Muscle of leg (tissue), 11 donors: Measurements from ENCODE around the gene ABCC6. TPM values are rescaled to one million over a fixed set of nuclear protein-coding genes. Genes with fewer than 3 reads are reported as not detected.

Source experiments
- DNase-seq: peaks from one replicate; pipeline ENCODE4 v3.0.0; 2013
- H3K27ac ChIP-seq: one replicate; pipeline ENCODE4 v1.5.1; 2013; ENCODE audit warnings: mild to moderate bottlenecking, low read length, control low read depth
- H3K27me3 ChIP-seq: one replicate; pipeline ENCODE4 v1.6.1; 2013; ENCODE audit warnings: low read length; ENCODE audit not compliant: control insufficient read depth, insufficient read depth
- H3K36me3 ChIP-seq: one replicate; pipeline ENCODE4 v1.6.1; 2013; ENCODE audit warnings: low read length; ENCODE audit not compliant: control insufficient read depth, insufficient read depth
- H3K4me1 ChIP-seq: one replicate; pipeline ENCODE4 v1.6.1; 2013; ENCODE audit warnings: low read length; ENCODE audit not compliant: control insufficient read depth, insufficient read depth
- H3K4me3 ChIP-seq: one replicate; pipeline ENCODE4 v1.5.1; 2013; ENCODE audit warnings: low read length, control low read depth
- H3K9me3 ChIP-seq: replicated peaks from 2 replicates; pipeline ENCODE4 v1.6.1; 2013; ENCODE audit warnings: low read depth, low read length; ENCODE audit not compliant: control insufficient read depth
- WGBS: methylation state at CpG from one replicate; pipeline ENCODE4 v1.1.5; 2013; ENCODE audit warnings: missing lambda C conversion rate; ENCODE audit not compliant: insufficient coverage; 5-methylcytosine and 5-hydroxymethylcytosine counted together
- polyA plus RNA-seq, 8 donors: library from polyadenylated mRNA; unstranded; fragments of 120-200 nt; gene quantifications; one replicate each; pipeline versions ENCODE4 v1.2.1 to v1.2.3, GENCODE V29; 2013; ENCODE audit warnings: inconsistent platforms in 1 of 8, low replicate concordance in 1 of 8; ENCODE audit not compliant: insufficient read length in 8 of 8, insufficient read depth in 1 of 8
- total RNA-seq: library from RNA; stranded (reverse); fragments of 120-200 nt; gene quantifications from one replicate; pipeline ENCODE4 v1.2.4, GENCODE V29; 2013

Gene ABCC6
- total and polyA plus RNA-seq, 9 donors, result 0.91 to 4.9 (median 1.5) TPM

DNA sequence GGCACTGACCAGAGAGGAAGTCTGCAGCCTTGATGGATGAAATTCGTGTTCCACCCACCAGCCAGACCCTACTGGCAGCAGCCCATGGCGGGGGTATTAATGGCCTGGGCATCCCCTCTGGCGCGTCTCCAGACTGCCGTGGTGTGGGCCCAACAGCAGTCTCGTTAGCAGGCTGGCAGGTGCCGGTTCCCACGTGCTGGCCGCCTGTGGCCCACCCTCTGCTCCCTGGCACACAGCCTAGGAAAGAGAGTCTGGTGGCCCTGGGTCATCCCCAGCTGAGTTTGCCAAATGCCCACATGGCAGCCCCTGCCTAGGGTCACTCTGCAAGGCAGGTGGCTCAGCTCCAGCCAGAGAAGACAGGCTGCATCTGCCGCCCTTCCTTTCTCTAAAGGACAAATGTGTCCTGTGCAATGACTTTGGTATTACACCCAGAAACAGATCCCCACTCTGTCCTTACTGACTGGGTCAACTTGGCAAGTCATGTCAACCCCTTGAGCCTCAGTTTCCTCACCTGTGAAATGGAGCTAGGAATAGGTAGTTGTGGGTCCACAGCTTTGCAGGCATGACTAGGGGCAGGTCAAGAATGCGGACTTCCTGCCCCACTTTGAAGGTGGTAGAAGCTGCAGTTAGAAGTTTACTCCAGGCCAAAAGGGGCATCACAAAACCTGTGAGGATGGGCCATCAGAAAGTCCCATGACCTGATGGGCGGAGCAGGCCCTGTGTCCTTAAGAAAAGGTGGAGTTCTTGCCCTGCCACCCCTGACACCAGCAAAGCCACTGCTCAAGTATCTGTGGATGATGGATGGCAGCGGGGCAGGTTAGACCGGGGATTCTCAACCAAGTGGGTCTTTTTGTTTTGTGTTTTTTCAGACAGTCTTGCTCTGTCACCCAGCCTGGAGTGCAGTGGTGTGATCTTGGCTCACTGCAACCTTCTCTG, 76.6 kb downstream of the ABCC6 start:
- WGBS, result 91% methylated on average over 11 of the region's 14 CpGs
- H3K9me3 ChIP-seq, result no peaks in the 10 kb centered on the region
- peak; percentile 80 for DNase-seq
- H3K36me3 ChIP-seq, result peaks cover 2% of the 10 kb centered on the region
- H3K4me1 ChIP-seq, result peaks cover 34% of the 10 kb centered on the region
- no peak overlapping the region for H3K4me3 ChIP-seq
- peaks cover 8% of the 10 kb centered on the region for H3K27me3 ChIP-seq
- H3K27ac ChIP-seq, result no peak overlapping the region

GRCh38 chr16:16145286-16145685, 78.0 kb downstream of the ABCC6 start:
- peaks cover 28% of the 10 kb centered on the region for H3K4me1 ChIP-seq
- H3K9me3 ChIP-seq, result no peaks in the 10 kb centered on the region
- H3K27me3 ChIP-seq, result peaks cover 8% of the 10 kb centered on the region
- no peak overlapping the region for H3K4me3 ChIP-seq
- no peak overlapping the region for H3K27ac ChIP-seq
- WGBS, result 71% methylated on average over 4 of the region's 5 CpGs
- peaks cover 13% of the 10 kb centered on the region for H3K36me3 ChIP-seq
- DNase-seq, result no peak

DNA sequence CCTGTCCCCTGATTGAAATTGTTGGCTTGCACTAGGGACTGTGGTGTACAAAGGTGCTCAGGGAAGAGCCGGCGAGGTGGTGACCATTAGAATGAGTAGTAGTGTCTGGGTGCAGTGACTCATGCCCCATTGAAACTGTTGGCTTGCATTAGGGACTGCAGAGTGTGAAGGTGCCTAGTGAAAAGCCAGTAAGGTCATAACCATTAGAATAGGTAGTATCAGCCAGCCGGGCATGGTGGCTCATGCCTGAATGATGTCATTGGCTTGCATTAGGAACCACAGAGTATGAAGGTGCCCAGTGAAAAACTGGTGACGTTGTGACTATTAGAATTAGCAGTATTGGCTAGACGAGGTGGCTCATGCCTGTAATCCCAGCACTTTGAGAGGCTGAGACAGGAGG, 78.9 kb downstream of the ABCC6 start:
- Histone ChIP-seq H3K27ac (no peak overlapping the region), H3K4me3 (no peak overlapping the region), H3K27me3 (peaks cover 8% of the 10 kb centered on the region), H3K36me3 (peaks cover 16% of the 10 kb centered on the region), H3K4me1 (peaks cover 21% of the 10 kb centered on the region), H3K9me3 (no peaks in the 10 kb centered on the region)
- DNase-seq, result no peak
- WGBS, result 81% methylated on average over 4 of the region's 5 CpGs

- peaks cover 16% of the 10 kb centered on the region for H3K36me3 ChIP-seq
- H3K9me3 ChIP-seq, result no peaks in the 10 kb centered on the region
- H3K27ac ChIP-seq, result no peak overlapping the region
- no CpG with 5 or more reads among the region's 8 CpGs for WGBS
- no peak overlapping the region for H3K4me3 ChIP-seq
- H3K4me1 ChIP-seq, result peaks cover 21% of the 10 kb centered on the region
- peaks cover 8% of the 10 kb centered on the region for H3K27me3 ChIP-seq
- DNase-seq, result no peak
Measured at GRCh38 chr16:16143931-16144330, 79.4 kb downstream of the ABCC6 start.

DNA sequence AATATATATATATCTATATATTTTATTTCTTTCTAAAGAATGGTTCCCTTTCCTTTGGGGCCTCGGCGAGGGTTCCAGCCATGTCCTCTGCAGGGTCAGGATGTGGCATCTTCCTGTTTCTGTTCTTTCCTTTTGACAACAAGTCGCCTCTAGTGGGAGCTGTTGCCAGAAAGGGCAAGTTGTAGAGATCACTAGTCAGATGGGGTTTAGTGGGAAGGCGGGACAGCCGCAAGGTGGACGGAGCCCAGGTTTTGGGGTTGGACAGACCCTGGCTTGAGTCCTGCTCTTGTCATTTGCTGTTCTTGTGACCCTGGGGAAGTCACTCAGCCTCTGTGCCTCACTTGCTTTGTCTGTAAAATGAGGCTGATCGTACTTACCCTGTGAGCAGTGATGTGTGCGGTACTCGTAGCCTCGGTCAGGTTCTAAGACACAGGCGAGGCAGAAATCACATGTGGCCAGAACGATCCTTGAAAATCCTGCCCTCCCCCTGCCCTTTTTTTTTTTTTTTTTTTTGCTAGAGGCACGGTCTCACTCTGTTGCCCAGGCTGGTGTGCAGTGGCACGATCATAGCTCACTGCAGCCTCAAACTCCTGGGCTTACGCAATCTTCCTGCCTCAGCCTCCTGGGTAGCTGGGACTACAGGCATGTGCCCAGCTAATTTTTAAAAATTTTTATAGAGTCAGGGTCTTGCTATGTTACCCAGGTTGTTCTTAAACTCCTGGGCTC, 80.1 kb downstream of the ABCC6 start:
- Histone ChIP-seq H3K27ac (no peak overlapping the region), H3K4me1 (peaks cover 17% of the 10 kb centered on the region), H3K27me3 (peaks cover 6% of the 10 kb centered on the region), H3K4me3 (no peak overlapping the region), H3K9me3 (no peaks in the 10 kb centered on the region), H3K36me3 (peaks cover 19% of the 10 kb centered on the region)
- 89% methylated on average over 8 of the region's 15 CpGs for WGBS
- DNase-seq, result no peak

DNA sequence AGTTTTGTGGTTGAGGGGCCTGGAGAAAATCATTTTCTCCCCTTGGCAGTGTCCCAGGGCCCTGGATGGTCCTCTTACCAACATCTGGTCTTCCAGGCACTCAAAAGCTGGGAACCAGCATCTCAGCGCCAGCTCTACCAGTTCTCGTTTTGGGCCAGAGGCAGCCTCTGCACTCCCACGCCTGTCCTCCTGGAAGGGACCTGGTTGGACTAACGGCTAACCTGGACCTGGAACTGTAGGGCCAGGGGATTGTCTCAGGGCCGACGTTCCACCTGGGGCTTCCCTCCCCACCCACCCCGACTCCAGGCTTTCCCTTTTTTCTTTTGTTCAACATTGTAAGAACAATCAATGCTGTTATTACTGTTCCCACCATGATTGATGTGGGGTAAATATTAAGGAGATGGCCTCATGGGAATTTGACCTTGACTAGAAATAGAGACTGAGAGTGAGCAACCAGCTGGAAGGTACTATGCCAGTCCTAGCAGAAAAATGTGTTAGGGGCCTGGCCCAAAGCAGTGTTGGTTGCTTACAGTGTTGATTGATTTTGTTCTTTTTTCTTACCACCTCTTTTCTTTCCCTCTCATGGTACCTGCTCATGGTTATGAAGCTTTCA, 81.4 kb downstream of the ABCC6 start:
- 79% methylated on average over 4 of the region's 7 CpGs for WGBS
- no peak for DNase-seq
- Histone ChIP-seq H3K4me1 (peaks cover 9% of the 10 kb centered on the region), H3K4me3 (no peak overlapping the region), H3K36me3 (peaks cover 27% of the 10 kb centered on the region), H3K27ac (no peak overlapping the region), H3K27me3 (peaks cover 4% of the 10 kb centered on the region), H3K9me3 (no peaks in the 10 kb centered on the region)

DNA sequence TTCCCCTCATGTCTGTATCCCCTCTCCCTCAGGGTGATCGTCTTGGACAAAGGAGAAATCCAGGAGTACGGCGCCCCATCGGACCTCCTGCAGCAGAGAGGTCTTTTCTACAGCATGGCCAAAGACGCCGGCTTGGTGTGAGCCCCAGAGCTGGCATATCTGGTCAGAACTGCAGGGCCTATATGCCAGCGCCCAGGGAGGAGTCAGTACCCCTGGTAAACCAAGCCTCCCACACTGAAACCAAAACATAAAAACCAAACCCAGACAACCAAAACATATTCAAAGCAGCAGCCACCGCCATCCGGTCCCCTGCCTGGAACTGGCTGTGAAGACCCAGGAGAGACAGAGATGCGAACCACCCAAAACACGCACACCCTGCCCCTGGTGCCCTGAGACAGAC, 82.2 kb downstream of the ABCC6 start:
- Histone ChIP-seq H3K27me3 (peaks cover 4% of the 10 kb centered on the region), H3K36me3 (peaks cover 35% of the 10 kb centered on the region), H3K27ac (no peak overlapping the region), H3K9me3 (no peaks in the 10 kb centered on the region), H3K4me3 (no peak overlapping the region), H3K4me1 (peaks cover 1% of the 10 kb centered on the region)
- no peak for DNase-seq
- WGBS, result 92% methylated on average over 6 of the region's 11 CpGs

- H3K36me3 ChIP-seq, result peaks cover 35% of the 10 kb centered on the region
- no peak for DNase-seq
- WGBS, result 77% methylated on average over 2 of the region's 4 CpGs
- H3K9me3 ChIP-seq, result no peaks in the 10 kb centered on the region
- no peaks in the 10 kb centered on the region for H3K4me1 ChIP-seq
- peaks cover 3% of the 10 kb centered on the region for H3K27me3 ChIP-seq
- H3K27ac ChIP-seq, result no peak overlapping the region
- no peak overlapping the region for H3K4me3 ChIP-seq
Measured at GRCh38 chr16:16140537-16140936, 82.8 kb downstream of the ABCC6 start.

DNA sequence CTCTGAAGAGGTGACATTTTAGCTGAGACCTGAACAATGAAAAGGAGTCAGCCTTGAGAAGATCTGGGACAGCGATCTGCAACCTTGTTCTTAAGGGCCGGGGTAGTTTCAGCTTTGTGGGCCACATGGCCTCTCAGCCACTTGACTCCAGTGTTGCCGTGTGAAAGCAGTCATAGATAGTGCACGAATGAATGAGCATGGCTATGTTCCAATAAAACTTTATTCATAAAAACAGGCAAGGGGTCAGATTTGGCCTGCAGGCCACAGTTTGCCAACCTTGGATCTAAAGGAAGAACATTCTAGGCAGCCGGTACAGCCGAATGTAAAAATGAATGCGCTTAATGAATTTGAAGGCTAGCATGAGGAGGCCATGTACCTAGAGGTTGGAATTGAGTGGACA, 83.5 kb downstream of the ABCC6 start:
- DNase-seq, result no peak
- no peak overlapping the region for H3K27ac ChIP-seq
- no peaks in the 10 kb centered on the region for H3K27me3 ChIP-seq
- H3K9me3 ChIP-seq, result no peaks in the 10 kb centered on the region
- H3K4me3 ChIP-seq, result no peak overlapping the region
- H3K4me1 ChIP-seq, result no peaks in the 10 kb centered on the region
- peaks cover 35% of the 10 kb centered on the region for H3K36me3 ChIP-seq
- 94% methylated on average over 6 of the region's 7 CpGs for WGBS

GRCh38 chr16:16139061-16139460, 84.2 kb downstream of the ABCC6 start:
- 92% methylated on average over 6 of the region's 10 CpGs for WGBS
- DNase-seq, result no peak

More at GRCh38 chr16:16139061-16139460, 84.2 kb downstream of the ABCC6 start:
- Histone ChIP-seq H3K36me3 (peaks cover 35% of the 10 kb centered on the region), H3K4me3 (no peak overlapping the region), H3K9me3 (no peaks in the 10 kb centered on the region), H3K4me1 (no peaks in the 10 kb centered on the region), H3K27me3 (no peaks in the 10 kb centered on the region), H3K27ac (no peak overlapping the region)
